ENCODE measurements around the gene ARHGAP29. TPM values are rescaled to one million over a fixed set of nuclear protein-coding genes. Genes with fewer than 3 reads are reported as not detected.

ARHGAP29 gene
- total RNA-seq, 1 donor from 2014 or later: 66.5 TPM

GRCh38 chr1:94254073-94254810 lies 16.9 kb upstream of the ARHGAP29 start:
- Histone ChIP-seq H3K27ac (no peak overlapping the region), H3K4me1 (peaks cover 7% of the 10 kb centered on the region), H3K9me3 (no peaks in the 10 kb centered on the region), H3K36me3 (no peaks in the 10 kb centered on the region), H3K27me3 (no peaks in the 10 kb centered on the region), H3K4me3 (no peak overlapping the region)
- intact Hi-C loops (cut with DNase I): no loop called here
- TF ChIP-seq, protein P1, sequence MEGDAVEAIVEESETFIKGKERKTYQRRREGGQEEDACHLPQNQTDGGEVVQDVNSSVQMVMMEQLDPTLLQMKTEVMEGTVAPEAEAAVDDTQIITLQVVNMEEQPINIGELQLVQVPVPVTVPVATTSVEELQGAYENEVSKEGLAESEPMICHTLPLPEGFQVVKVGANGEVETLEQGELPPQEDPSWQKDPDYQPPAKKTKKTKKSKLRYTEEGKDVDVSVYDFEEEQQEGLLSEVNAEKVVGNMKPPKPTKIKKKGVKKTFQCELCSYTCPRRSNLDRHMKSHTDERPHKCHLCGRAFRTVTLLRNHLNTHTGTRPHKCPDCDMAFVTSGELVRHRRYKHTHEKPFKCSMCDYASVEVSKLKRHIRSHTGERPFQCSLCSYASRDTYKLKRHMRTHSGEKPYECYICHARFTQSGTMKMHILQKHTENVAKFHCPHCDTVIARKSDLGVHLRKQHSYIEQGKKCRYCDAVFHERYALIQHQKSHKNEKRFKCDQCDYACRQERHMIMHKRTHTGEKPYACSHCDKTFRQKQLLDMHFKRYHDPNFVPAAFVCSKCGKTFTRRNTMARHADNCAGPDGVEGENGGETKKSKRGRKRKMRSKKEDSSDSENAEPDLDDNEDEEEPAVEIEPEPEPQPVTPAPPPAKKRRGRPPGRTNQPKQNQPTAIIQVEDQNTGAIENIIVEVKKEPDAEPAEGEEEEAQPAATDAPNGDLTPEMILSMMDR (IDR thresholded peaks at IDR 0.05): no peak
- DNase-seq (no peak), ATAC-seq (no peak)

- Histone ChIP-seq H3K4me3 (no peak overlapping the region), H3K27me3 (no peaks in the 10 kb centered on the region), H3K9me3 (no peaks in the 10 kb centered on the region), H3K27ac (no peak overlapping the region), H3K4me1 (peaks cover 2% of the 10 kb centered on the region), H3K36me3 (no peaks in the 10 kb centered on the region)
- DNase-seq (no peak), ATAC-seq (peak; percentile 49)
- TF ChIP-seq, protein P1 (IDR thresholded peaks at IDR 0.05): no peak
- intact Hi-C loops (cut with DNase I): no loop called here
Measured at GRCh38 chr1:94253456-94254017, 16.2 kb upstream of the ARHGAP29 start.

DNA sequence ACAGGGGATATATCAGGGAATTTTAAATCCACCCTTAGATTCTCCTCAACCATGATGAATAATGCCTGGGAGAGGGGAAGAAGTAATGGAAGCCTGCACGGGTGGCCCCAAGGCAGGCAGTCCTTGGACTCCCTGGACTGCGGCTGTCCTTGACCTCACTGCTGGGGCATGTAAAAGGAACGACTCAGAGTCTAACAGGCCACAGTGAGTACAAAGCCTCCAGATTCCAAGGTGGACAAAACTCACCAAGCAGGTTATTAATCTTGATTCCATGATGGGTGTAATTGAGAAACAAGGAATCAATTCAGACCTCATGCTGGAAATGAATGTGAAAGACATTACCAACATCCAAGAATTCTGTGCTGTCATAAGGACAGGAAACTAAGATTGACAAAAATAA lies 13.0 kb upstream of the ARHGAP29 start:
- no peak for DNase-seq
- Histone ChIP-seq H3K4me3 (no peak overlapping the region), H3K27ac (no peak overlapping the region), H3K4me1 (peaks cover 4% of the 10 kb centered on the region), H3K27me3 (no peaks in the 10 kb centered on the region), H3K9me3 (no peaks in the 10 kb centered on the region), H3K36me3 (no peaks in the 10 kb centered on the region)
- TF ChIP-seq, protein P1 (IDR thresholded peaks at IDR 0.05): no peak
- intact Hi-C loops (cut with DNase I): no loop called here
- ATAC-seq: peak; percentile 20

DNA sequence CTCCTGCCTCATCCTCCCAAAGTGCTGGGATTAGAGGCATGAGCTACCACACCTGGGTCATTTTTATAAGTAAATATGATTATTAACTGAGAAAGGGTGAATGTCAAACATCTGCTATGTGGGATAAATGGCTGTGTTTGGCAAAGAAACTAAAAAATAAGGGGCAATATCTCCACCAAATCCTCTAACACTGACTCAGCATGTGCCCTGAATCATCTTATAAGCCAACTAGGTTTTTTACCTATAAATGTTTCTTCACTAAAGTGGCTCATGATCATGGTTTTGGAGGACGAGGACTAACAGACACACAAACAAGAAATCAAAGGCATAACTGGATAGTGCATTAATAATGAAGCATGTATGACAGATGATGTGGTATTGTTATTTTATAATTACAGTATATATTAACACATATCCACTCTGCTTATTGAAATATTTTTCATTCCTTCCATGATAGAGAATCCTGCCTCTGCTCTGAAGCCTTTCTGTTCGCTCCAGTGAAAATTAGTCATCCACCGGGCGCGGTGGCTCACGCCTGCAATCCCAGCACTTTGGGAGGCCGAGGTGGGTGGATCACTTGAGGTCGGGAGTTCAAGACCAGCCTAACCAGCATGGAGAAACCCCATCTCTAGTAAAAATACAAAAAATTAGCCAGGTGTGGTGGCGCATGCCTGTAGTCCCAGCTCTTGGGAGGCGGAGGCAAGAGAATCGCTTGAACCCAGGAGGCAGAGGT lies 11.7 kb upstream of the ARHGAP29 start:
- peaks cover 4% of the 10 kb centered on the region for H3K4me1 ChIP-seq

More for the DNA sequence above, 11.7 kb upstream of the ARHGAP29 start:
- Histone ChIP-seq H3K9me3 (no peaks in the 10 kb centered on the region), H3K27ac (no peak overlapping the region), H3K27me3 (no peaks in the 10 kb centered on the region), H3K4me3 (no peak overlapping the region), H3K36me3 (no peaks in the 10 kb centered on the region)
- no peak for DNase-seq
- intact Hi-C loops (cut with DNase I): no loop called here
- TF ChIP-seq, protein P1 (IDR thresholded peaks at IDR 0.05): no peak
- ATAC-seq: no peak
